ENCODE results near the gene ANXA9.

ANXA9 gene

DNA sequence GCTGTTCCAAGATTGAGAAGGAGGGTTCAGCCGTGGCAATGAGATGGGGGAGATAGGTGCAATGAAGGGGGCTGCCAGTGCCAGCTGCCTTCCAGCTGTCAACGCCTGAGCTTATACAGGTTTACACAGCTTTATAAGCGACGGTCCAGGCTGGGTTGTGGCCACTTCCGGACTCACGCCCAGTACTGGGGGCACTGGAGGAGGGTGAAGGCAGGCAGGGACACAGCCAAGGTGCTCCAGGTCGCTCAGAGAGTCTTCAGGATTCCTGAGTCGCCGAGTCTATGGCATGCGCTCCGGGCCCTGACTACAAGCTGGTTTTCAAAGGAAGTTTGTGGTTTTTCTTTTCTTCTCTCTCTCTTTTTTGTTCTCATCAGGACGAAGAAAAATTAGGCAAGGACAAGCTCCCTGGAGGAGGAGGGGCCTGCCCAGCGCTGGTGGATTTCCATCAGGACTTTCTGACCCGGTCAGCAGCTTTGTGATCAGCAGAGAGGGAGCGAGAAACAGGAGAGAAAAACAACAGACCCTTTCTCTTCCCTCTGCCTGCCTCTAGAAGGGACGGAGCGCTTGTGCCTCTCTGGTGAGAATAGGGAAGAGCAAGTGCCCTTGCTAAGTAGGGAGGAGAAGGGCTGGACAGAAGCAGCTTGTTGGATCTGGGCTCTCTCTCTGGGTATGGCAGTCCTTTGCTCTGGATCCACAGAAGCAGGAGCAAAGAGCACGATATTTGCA lies 24.4 kb downstream of the ANXA9 start, which contains the start of gene MINDY1:
Gene MINDY1 (minus strand): TSS at position 576 of the 726 bp plus-strand sequence. CDS start 4,285 bp downstream, outside the sequence.
- DNase-seq, result peak; percentile 80

- no peak for DNase-seq
Observed at GRCh38 chr1:151007853-151008243, 25.8 kb downstream of the ANXA9 start.

- peak; percentile 92 for DNase-seq
Observed at GRCh38 chr1:151008244-151009205, 26.4 kb downstream of the ANXA9 start, which contains the start of gene PRUNE1. Gene PRUNE1 (plus strand): TSS chr1:151008449. CDS start chr1:151008633, 184 bp downstream.

GRCh38 chr1:151009206-151009587 lies 27.1 kb downstream of the ANXA9 start:
- DNase-seq, result peak; percentile 57

DNA sequence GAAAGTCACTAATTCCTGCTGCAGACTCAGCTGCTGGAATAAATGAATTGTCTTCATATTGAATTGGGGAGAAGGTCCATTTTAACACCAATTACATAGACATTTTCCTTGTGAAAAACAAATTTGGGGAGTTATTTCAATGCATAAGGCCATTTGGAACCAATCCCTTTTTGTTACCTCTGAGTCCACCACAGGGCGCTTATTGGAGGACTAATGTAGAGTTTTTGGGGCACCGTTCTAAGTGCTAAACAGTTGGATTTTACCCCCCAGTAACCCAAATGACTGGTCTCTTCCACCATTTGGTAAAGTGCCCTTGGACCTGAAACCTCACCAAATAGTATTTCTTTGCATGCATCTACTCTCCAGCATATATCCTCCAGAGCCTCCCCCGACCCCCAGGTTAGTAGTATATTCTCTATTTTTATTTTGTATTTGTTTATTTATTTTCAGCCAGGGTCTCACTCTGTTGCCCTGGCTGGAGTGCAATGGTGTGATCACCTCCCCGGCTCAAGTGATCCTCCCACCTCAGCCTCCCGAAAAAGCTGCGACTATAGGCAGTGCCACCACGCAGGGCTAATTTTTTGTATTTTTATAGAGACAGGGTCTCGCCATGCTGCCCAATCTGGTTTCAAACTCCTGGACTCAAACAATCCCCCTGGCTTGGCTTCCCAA lies 27.7 kb downstream of the ANXA9 start:
- DNase-seq, result no peak

- no peak for DNase-seq
Observed at GRCh38 chr1:151010346-151010726, 28.2 kb downstream of the ANXA9 start.

GRCh38 chr1:151011154-151011850 lies 29.2 kb downstream of the ANXA9 start:
- no peak for DNase-seq

- no peak for DNase-seq
Observed at GRCh38 chr1:151012684-151013471, 30.8 kb downstream of the ANXA9 start.

DNA sequence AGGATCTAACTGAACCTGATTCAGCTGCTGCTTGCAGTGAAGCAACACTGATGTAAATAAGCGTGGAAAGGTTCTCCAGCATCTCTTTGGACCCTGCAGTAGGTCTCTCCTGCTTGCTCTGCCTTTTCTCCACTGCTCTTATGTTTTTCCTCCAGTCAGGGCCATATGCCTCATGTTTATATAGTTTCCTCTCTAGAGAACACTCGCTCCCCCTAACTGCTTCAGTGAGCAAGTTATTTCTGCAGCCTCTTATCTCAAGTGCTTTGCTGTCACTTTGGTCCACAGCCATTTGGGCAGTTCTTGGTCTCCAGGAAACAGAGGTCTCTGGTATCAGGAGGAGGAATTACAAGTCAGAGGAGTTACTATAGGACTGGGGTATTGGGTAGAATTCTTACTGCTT lies 31.4 kb downstream of the ANXA9 start:
- DNase-seq, result no peak

GRCh38 chr1:151024540-151025146 lies 42.6 kb downstream of the ANXA9 start:
- peak; percentile 59 for DNase-seq

GRCh38 chr1:151026460-151026859 lies 44.4 kb downstream of the ANXA9 start:
- no peak for DNase-seq

DNA sequence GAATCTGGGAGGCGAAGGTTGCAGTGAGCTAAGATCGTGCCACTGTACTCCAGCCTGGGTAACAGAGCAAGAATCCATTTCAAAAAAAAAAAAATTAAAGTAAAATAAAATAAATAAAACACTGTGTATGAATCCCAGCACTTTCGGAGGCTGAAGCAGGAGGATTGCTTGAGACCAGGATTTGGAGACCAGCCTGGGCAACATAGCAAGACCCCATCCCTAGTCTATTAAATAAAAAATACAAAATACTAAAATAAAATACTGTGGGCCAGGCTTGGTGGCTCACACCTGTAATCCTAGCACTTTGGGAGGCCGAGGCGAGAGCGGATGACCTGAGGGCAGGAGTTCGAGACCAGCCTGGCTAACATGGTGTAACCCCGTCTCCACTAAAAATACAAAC lies 50.1 kb downstream of the ANXA9 start:
- no peak for DNase-seq

GRCh38 chr1:151035167-151035566 lies 53.1 kb downstream of the ANXA9 start:
- no peak for DNase-seq

DNA sequence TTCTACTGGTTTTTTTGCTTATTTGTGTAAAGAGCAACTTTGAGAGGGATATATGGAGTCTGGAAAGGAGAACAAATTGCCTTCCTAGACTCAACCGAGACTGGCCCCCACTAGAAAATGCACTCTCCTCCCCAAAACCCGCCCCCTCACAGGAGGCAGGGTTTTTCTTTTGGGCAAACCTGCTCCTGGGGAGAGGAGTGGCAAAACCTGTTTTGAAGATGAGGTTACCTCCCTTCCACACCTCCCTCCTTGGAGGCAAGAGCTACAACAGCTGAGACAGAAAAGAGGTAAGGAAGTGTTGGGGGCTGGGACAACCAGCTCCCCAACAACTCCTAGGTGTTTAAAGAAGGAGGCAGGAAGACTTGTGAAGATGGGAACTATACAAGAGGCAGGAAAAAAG lies 54.3 kb downstream of the ANXA9 start, which contains the start of gene BNIPL:
Gene BNIPL (plus strand): TSS at position 231 of the 400 bp plus-strand sequence. CDS start 140 bp downstream, at position 371.
- DNase-seq, result no peak

DNA sequence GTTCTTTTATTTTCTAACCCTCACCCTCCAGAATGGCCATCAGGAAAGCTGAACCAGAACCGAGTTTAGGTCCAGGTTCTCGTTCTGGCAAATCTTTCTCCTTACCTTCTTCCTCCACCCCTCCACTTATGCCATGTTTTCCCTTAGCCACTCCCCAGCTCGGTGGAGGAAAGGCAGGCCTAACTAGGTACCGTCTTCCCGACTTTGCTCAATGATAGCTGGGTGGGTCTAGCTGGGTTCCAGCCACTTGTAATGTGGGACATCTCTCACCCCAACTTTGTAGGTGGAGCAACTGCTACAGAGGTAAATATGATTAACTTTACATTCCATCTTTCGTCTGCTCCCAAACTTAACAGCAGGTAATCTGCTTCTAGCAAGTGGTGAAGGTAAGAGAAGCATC lies 54.9 kb downstream of the ANXA9 start:
- DNase-seq, result no peak

- DNase-seq, result no peak
Observed at GRCh38 chr1:151039521-151039920, 57.4 kb downstream of the ANXA9 start.

GRCh38 chr1:151043163-151043562 lies 61.1 kb downstream of the ANXA9 start:
- no peak for DNase-seq

All from fibroblast of upper back skin (primary cell).